Measurements from ENCODE around the gene DHRS12.
A peak's percentile ranks its signal among the peaks of the same experiment; 100 is the strongest.

DHRS12 gene

DNA sequence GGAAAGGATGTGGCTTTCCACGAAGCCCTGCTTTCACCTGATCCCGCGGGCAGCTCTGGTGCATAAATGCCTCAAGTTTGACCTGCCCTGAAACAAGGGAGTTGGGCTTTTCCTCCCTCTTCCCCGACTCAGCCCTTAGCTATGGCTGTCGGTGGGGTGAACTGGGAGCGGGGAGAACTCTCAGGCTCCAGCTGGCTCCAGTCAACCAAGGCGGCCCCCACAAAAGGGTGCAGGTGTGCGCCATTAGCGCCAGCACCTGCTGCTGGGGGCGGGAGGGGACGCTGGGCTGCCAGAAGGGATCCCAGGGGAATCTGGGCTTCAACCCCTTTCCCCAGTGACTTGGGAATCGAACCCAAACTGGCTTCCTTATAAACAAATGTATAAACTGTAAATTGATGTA lies 7.1 kb upstream of the DHRS12 start:
- DNase-seq (ENCODE audit: low read depth in 2 of 2): no peak

DNA sequence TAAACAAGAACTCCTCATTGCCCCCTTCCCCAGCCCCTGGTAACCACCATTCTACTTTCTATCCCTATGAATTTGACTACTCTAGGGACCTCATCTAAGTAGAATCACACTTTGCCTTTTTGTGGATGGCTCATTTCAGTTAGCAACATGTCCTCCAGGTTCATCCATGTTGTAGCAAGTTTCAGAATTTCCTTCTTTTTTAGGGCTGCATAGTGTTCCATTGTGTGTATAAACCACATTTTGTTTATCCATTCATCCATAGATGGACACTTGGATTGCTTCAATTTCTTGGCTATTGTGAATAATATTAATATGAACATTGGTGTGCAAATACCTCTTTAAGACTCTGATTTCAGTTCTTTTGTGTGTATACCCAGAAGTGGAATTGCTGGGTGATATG lies 4.8 kb upstream of the DHRS12 start:
- DNase-seq (ENCODE audit: low read depth in 2 of 2): no peak

DNA sequence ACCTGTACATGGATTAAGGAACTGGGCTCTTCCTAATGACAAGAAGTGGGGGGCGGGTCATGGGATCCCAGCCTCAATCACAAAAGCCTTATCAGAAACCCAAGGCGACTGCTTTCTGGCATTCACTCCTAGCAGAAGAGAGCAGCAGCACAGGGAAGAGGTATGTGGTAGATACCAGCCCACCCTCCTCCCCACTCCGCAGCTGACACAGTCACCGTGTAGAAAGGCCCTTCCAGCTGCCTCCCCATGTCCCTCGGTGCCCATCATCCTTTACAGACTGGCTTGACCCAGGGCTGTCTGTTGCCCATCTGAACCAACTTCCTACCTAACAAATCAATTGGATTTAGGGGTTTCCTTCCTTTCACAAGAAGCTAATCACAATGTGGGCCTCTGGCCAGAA lies 3.1 kb upstream of the DHRS12 start:
- no peak for DNase-seq (ENCODE audit: low read depth in 2 of 2)

DNA sequence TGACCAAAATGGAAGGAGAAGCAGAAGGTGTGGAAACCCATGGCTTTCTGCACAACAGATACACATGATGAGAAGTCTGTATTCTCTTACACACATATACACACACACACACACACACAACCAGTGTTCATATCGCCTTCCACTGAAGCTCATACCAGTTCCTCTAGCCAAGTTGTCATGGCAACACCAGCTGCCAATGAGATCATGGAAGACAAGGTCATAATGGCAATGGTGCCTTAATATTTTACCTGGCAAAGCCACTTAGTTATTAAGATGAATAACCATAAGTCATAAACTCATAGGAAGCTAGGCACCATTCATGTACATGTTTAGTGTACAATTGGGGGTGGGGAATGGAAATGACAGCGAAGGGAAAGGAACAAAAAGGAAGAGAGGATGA lies 2.6 kb upstream of the DHRS12 start:
- DNase-seq (ENCODE audit: low read depth in 2 of 2): no peak

DNA sequence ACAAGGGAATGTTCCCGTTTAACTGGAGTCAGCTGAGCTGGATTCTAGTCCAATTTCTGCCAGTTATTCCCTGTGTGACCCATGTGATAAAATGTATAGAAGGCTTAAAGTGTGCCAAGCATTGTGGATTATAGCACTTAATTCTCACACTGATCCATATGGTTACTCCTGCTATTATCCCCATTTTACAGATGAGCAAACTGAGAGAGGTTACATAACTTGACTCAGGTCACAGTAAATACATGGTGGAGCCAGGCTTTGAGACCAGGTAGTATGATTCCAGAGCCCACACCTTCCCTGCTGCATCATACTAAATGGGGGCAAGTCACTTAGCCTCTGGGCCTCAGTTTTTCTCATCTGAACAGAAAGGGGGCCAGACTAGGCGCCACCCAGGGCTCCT lies 2.0 kb upstream of the DHRS12 start:
- no peak for DNase-seq (ENCODE audit: low read depth in 2 of 2)

DNA sequence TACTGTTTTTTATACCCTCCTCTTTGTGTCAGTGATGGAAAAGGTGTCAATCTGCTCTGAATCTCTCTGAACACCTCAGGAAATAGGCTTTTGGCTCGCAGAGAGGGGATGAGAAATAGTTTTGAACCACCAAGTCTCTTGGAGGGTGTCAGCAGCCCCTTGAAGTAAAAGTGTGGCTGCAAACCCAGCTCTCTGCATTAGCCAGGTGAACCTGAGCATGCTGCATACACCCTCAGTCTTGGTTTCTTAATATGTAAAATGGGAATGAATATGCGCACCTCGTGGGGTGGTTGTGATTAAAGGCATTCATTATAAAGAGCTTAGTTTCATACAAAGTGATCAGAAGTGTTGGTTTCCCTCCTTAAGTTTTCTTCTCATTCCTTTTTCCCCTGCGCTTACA lies 1.4 kb upstream of the DHRS12 start:
- no peak for DNase-seq (ENCODE audit: low read depth in 2 of 2)

DNA sequence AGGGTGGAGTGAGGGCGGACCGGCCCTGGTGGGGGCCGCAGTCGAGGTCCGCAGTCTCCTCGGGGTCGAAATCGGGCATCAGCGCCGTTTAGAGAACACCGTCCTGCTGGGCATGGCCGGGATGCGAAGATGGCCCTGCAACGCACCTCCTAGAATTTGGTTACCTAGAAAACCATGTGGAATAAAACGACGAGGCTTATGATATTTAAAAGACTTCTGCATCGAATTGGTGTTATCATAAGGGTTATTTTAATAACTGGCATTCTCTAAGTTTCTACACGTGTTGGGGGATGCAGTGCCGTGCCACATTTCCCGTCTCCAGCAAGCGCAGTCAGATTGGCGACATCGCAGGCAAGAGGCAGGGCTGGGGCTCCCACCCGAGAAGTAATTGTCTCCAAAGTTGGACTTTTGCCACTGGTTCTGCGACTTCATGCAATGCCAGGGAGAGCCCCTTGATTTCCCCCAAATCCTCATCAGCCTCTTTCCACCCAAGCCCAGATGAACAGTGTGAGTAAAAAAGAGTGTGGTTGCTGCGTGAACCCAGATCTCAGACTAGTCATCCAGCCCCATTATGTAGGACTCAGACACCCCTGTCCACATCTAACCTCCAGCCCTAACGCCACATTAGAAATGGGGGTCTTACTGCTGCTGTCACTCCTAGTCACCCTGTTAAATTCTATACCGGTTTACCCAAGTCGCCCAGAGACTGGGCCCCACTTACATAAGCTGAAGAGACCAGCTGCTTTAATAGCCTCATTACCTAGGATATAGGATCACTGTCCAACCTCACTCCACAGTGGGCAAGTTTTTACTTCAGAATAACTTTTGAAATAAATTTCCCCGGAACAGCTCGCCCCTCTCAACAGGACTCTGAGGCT lies 571 bp upstream of the DHRS12 start:
- peak; percentile 20 to 22 for DNase-seq (ENCODE audit: low read depth in 2 of 2)

DNA sequence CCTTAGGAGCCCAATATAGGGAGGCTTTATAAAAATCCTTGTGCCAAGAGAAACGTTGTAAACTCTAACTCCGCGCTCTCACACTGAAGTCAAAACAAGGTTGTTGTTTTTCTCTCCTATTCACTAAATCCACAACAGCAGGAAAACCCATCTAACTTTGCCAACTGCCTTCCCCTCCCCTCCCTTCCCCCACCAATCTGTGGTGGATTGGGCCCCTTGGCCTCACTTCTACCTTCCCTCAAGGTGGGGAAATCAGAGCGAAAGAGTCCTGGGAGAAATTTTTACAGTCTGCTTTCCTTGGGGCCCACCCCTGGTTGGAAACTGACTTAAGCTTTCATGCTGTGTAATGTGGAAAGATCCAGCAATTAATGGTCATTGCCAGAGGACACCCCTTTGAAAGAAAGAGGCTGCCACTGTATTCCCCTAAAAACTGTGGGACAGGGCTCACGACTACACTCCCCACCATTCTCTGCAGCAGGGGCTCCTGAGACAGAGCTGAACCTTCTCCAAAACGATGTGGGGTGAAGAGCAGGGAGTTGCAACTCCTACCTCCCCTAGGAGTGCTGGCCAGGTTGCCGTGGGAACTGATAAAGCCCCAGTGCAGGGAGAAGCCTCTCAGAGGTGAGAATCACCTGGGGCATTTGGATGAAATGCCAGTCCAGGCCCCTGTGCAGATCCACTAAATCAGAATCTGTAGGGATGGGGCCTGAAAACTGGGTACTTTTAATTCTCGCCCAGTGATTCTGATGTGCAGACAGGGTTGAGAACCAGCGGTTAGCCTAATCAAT lies 1.1 kb downstream of the DHRS12 start:
- DNase-seq (ENCODE audit: low read depth in 2 of 2): no peak

DNA sequence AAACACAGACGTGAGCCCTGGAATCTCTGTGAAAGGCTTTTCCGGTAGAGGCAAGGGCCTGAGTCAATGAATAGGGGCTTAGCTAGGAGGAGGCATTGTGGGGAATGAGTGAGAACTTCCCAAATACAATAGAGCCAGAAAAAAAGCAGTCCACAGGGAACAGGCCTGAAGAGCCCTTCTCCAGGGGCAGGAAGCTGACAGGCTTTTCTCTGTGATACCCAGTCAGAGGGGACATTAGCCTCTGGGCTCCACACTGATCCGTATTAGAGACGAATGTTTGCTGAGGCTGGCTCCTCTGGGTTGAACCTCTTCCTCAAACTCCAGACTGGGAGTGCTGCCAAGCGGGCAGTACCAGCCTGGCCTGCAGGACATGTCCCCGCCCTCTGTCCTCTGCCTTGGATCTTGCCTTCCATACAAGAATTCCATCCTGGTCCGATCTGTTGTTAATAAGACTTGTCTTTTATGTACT lies 2.3 kb downstream of the DHRS12 start:
- no peak for DNase-seq (ENCODE audit: low read depth in 2 of 2)

DNA sequence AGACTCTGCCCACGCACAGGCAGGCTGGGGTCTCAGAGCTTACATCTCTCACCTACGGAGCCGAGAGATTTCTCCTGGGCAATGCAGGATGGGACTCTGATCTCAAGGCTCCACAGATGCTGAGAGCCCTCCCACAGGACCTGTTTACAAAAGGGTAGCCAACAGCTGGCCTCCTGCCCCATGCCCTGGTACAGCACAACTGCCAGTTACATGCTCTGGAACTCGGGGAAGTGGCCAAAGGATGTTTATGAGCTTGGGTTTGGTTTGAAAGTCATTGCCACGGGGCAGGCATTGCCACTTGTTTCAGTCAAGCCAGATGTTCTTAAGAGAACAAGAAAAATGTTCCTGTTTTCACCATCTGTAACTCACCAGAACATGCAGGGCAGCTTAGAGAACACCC lies 3.5 kb downstream of the DHRS12 start:
- DNase-seq (ENCODE audit: low read depth in 2 of 2): no peak

DNA sequence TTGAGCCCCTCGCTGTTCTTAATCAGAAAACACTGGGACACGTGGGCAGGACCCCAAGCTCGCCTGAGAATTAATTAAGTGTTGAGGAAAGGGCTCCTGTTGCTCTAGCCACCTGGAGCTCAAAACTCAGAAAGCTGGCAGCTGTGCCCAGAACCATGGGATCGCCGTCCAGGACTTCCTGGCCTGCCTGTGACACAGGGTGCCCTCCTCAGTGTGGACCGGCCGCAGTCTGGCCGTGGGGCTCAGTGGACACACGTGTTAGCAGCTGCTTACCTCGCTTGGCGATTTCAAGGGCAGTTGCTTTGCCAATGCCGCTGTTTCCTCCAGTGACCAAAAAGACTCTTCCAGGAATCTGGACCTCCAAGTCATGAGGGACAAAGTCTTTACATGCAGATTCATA lies 4.7 kb downstream of the DHRS12 start:
- no peak for DNase-seq (ENCODE audit: low read depth in 2 of 2)

DNA sequence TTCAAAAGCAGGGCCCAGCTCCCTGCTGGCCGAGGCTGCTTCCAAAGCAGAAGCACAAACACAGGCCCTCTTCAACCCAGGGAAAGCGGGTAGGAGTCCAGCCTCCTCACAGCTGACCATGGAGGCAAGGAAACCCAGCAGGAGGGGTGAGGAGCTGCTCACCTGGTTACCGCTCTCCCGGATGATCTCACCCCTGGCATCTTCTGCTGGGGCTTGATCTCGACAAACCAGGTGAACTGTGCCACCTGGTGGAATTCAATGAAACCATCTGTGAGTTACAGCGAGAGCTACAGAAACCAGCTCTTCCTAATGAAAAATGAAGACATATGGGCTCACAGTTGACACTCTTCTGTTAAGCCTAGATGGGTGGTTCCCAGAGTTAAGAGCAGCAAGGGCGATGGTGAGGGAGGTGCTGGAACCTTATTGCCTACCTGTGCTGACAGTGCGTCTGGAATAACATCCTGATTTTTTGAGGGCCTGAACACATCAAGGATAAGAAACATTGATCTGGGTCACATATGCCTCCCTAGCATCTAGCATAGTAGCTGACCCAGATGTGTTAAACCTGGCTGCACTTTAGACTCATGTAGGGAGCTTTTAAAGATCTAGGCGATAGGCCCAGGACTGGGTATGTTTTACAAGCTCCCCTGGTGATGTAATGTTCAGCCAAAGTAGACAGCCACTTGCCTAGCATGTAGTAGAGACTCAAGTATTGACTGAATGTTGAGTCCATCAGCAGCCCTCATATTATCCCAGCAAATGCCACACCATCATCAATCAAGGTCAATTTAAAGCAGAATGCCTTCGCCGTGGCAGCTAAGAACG lies 6.1 kb downstream of the DHRS12 start:
- peak; percentile 29 to 32 for DNase-seq (ENCODE audit: low read depth in 2 of 2)

DNA sequence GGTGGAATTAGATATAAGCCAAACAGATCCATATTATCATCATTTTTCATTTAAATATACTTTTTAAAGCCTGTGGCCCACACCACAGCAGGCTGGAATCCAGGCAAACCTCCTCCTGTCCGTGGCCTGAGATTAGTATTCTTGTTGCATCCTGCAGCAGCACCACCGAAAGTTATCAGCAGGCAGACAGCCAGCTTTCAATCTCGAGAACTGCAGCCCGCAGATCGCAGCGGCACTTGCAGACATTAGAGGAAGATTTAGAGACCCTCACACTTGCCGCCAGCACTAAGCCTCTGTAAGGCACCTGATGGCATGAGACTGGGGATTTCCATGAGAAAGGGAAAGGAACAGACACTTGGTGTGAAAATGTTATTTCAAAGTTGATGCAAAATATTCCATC lies 7.4 kb downstream of the DHRS12 start:
- DNase-seq (ENCODE audit: low read depth in 2 of 2): no peak

DNA sequence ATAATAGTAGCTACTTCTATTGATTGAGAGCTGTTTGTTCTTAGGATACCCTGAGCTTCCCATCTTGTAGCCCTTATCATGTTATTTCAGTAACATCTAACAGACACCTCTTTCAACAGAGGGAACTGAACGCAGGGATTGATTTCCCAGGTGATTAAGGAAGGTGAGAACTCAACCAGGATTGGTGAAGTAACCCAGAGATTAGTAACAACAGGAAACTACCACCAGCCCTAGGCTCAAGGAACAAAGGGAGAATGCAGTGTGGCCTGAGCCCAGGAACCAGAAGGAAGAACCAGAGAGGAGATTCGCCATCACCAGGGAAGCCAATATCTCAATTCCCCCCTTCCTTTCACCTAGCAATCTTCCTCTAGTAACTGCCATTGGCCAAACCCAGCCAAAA lies 8.5 kb downstream of the DHRS12 start:
- no peak for DNase-seq (ENCODE audit: low read depth in 2 of 2)

DNA sequence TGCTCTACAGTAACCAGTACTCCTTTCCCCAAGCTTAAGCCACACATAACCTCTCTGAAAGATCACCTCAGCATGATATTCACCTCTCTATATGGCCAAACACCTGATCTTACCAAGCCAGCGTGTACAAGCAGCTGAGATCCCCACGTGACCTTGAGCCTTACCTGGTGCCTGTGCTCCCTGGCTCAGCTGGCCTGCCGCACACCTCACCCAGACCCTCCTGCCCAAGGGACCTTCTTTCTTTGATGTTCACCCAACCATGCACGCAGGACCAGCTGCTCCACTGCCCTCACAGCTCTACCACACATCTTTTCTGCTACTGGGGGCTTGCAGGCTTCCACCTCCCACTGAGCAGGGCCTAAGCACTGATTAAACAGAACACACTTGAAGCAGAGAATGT lies 9.0 kb downstream of the DHRS12 start:
- DNase-seq (ENCODE audit: low read depth in 2 of 2): no peak

DNA sequence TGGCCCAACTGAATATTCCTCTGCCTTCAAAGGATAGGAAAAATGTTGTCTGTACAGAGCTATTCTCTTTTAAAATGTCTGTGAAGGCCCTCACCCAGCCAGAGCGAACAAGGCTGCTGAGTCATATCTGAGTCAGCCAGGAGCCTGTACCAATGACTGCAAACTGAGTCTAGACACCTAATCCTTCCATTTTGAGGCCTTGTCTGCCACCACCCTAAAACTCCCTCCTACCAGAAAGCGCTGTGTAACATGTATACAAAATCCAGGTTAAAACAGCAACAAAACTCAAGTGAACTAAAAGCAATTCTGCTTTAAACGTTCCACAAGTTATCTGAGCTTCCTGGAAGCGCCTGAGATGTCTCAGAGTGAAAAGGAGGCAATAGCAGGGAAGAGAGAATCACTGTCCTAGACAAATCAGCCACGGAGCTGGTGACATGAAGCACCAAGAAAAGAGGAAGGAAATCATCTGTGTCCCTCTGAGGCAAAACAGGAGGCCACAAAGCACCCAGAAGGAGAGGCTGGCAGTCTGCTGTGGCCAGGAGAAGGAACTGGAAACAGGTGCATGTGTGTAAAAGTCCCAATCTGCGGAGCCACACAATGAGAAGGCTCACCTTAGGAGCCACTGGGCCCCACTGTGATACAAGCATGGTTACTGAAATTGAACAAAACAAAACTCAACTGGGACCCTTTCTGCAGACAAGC lies 10.2 kb downstream of the DHRS12 start:
- DNase-seq (ENCODE audit: low read depth in 2 of 2): peak; percentile 38

DNA sequence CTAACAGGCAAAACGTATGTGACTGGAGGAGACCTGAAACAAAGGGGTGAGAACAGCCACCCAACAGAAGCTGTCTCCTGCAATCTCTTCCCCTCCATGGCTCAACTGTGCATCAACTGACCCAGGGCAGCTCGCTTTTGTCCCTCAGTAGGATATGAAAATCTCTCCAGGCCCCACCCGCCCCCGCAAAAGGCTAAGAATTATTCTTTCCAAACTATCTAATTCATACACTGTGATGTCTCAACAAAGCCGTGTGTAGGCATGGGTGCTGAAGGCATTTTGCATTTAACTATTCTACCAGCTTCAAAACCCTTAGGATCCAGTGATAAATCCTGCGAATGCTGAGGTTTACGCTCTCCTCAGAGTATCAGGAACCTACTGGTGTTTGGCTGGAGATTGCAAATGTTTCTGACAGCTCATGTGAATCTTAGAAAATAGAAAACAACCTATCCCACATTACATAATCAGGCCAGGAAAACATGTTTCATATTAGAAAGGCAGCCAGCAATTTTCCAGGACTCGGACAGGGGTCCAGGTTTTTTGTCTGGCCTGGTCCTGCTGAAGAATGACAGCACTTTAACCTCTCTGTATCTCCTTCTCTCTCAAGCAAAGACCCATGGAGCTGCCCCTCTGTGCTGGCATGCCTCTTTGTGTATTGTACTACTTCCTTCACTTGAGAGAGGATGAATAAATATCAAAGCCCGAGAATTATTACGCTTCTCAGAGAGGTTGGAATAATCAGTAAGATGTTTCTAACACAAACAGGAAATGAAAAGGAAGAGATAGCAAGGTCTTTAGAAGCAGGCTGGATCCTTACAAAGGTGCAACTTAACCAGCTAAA lies 17.3 kb downstream of the DHRS12 start:
- no peak for DNase-seq (ENCODE audit: low read depth in 2 of 2)

DNA sequence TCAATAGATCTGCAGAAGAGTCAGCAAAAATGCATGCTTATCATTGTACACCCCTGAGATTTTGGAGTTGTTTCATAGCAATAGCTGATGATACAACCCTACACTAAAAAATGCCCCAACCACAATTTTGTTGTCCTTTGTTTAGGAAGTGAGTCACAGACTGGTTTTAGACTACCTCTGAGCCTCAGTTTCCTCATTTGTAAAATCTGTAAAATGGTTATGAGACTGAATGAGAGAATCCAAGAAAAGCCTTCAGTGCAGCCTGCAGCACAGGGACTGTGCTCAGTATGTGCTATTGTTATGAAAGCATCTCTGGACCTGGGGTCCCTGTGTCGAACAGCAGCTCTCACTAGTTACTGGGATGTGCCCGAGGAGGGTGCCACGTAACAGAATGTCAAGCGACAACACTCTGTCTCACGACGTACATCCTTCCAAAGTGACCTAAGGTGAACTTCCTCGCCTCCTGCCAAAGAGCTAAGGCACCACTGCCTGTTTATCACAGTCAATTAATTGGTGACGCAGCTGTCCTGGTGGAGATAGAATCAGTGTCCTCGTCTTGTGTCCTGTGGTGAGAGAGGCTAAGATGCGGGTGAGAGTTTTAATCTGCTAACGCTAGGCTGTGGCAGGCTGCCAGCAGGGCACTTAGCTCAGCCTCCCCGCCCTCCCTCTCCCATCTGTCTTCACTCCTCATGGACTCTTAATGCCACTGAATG lies 18.1 kb downstream of the DHRS12 start:
- DNase-seq (ENCODE audit: low read depth in 2 of 2): no peak

DNA sequence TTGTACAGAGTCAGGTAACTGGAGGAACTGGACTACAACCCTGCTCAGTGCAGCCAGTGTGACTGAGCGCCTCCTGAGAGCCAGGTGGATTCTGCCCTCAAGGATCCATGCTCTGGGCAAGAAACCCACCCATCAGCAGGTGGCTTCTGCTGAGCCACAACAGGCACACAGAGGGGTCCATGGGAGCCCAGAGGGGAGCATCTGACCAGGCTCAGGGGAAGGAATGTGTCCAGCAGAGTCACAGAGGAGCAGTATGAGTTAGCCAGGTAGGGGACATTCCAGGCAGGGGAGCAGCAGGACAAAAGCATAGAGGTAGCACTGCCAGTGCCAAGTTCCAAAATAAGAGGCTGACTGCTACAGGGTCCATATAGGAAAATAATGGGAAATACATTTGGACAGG lies 19.9 kb downstream of the DHRS12 start:
- no peak for DNase-seq (ENCODE audit: low read depth in 2 of 2)
